NCI-H748 (cell line): ENCODE measurements around the gene HSF4.
A peak's percentile ranks its signal among the peaks of the same experiment; 100 is the strongest.

ENCODE experiments used
- DNase-seq: peaks from one replicate; lab custom pipeline; 2025; ENCODE audit not compliant: unreplicated experiment; lab: John Stamatoyannopoulos, UW

HSF4 gene

GRCh38 chr16:67165121-67166078 is 855 bp downstream of the HSF4 start:
- DNase-seq: no peak

DNA sequence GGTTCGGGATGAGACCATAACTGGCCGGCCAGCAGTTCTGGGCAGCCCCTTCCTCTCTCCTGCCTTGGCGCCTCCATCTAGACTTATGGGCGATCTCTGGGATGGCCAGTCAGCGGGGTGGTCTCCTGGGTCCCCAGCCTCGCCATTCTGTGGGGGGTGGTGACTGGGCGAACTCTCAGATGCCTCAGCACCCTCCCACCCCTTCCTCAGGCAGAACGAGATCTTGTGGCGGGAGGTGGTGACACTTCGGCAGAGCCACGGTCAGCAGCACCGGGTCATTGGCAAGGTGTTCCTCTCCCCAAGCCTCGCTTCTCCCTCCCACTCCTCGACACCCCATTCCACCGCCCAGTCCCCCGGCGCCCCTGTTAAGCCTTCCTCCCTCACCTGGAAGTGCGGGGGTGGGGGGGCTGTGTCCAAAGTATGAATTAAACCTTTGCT is 1.6 kb downstream of the HSF4 start:
- no peak for DNase-seq

DNA sequence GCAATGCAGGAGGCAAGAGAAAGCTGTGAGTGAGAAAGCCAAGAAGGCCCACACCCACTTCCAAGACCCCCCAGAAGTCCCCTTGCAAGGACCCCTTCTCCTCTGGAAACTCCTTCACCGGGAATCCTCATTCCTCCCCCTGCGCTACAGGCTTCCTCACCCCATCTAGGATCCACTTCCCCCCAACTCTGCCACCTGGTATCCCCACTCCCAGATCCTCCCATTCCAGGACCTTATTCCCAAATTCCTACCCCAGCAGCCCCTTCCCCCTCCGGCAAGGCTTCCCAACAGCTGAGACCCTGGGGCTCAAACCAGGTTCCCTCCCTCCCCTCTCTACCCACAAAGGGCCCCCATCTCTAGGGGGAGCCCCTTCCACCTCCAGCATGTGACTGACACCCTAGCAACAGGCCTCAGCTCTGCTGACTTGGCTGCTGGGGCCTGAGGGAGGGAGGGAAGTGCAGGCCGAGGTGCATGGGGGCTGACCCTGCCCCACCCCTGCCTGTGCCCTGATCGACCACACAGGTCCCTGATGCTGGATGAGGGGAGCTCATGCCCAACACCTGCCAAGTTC is 2.1 kb downstream of the HSF4 start:
- no peak for DNase-seq

- DNase-seq: no peak
Observed at GRCh38 chr16:67167588-67167987, 3.0 kb downstream of the HSF4 start.

GRCh38 chr16:67169011-67169451 is 4.5 kb downstream of the HSF4 start:
- DNase-seq: no peak

- peak; percentile 66 for DNase-seq
Observed at GRCh38 chr16:67169642-67170167, 5.2 kb downstream of the HSF4 start.

DNA sequence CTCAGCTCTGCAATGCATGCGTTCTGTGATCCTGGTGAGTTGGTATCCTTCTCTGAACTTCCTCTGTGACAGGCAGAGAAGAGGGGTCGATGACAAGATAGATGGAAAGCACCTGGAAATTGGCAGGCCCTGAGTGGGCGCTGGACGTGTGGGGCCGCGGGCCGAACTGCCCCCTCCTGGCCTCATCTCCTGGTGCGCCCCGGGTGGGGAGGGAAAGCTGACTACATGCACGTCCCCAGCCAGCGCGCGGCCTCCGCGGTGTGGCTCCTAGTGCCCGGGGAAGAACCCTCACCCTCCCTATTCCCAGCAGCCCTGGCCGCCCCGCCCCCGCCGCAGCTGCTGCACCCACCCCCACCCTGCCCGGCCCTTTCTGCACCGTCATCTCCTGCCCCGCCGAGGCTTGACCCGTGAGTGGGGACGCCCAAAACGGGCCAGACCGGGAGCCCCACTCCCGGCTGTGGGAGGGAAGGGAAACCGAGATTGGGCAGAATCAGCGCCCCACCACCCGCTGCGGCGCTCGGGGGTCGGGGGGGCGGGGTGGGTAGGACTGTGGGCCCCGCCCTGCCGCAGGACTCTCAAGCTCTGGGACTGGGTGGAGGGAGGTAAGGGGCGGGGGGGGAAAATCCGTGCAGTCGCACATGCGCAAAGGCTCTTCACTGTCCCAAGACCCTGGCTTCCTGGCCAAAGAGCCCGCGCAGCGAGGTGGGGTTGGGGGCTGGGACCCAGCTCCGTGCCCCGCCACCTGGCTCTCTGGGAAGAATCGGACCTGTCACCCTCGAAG is 5.8 kb downstream of the HSF4 start, which contains the start of gene NOL3:
Gene NOL3 (plus strand): TSS at position 371 of the 781 bp plus-strand sequence.
- peak; percentile 73 for DNase-seq

- peak; percentile 4 for DNase-seq
Observed at GRCh38 chr16:67170949-67171649, 6.6 kb downstream of the HSF4 start.

GRCh38 chr16:67173323-67173722 is 8.8 kb downstream of the HSF4 start:
- DNase-seq: no peak

DNA sequence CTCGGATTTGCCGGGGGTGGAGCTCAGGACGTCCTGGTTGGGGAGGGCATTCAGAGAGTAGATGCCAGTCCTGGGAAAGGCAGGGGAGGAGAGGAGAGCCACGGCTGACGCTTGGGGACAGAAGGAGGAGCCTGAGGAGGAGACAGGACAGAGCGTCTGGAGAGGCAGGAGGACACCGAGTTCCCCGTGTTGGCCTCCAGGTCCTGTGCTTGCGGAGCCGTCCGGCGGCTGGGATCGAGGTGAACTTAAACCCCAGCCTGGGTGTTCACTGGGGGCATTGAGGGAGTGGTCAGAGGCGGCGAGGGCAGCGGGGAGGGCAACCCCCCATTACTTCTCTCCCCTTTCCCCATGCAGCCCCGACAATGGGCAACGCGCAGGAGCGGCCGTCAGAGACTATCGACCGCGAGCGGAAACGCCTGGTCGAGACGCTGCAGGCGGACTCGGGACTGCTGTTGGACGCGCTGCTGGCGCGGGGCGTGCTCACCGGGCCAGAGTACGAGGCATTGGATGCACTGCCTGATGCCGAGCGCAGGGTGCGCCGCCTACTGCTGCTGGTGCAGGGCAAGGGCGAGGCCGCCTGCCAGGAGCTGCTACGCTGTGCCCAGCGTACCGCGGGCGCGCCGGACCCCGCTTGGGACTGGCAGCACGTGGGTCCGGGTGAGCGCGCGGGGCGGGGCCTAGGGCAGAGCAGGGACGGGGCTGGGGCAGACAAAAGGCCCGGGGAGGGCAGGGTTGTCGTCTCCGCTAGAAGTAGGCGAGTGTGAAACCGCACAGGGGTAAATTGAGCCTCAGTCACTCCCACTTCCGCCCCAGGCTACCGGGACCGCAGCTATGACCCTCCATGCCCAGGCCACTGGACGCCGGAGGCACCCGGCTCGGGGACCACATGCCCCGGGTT is 9.5 kb downstream of the HSF4 start:
- peak; percentile 86 for DNase-seq

DNA sequence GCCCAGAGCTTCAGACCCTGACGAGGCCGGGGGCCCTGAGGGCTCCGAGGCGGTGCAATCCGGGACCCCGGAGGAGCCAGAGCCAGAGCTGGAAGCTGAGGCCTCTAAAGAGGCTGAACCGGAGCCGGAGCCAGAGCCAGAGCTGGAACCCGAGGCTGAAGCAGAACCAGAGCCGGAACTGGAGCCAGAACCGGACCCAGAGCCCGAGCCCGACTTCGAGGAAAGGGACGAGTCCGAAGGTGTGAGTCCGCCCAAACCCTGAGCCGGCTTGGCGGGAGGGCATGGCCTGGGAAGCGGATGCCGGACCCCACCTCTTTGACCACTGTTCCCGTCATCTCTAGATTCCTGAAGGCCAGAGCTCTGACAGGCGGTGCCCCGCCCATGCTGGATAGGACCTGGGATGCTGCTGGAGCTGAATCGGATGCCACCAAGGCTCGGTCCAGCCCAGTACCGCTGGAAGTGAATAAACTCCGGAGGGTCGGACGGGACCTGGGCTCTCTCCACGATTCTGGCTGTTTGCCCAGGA is 10.2 kb downstream of the HSF4 start:
- DNase-seq: no peak

- DNase-seq: no peak
Observed at GRCh38 chr16:67176662-67177061, 12.1 kb downstream of the HSF4 start.

DNA sequence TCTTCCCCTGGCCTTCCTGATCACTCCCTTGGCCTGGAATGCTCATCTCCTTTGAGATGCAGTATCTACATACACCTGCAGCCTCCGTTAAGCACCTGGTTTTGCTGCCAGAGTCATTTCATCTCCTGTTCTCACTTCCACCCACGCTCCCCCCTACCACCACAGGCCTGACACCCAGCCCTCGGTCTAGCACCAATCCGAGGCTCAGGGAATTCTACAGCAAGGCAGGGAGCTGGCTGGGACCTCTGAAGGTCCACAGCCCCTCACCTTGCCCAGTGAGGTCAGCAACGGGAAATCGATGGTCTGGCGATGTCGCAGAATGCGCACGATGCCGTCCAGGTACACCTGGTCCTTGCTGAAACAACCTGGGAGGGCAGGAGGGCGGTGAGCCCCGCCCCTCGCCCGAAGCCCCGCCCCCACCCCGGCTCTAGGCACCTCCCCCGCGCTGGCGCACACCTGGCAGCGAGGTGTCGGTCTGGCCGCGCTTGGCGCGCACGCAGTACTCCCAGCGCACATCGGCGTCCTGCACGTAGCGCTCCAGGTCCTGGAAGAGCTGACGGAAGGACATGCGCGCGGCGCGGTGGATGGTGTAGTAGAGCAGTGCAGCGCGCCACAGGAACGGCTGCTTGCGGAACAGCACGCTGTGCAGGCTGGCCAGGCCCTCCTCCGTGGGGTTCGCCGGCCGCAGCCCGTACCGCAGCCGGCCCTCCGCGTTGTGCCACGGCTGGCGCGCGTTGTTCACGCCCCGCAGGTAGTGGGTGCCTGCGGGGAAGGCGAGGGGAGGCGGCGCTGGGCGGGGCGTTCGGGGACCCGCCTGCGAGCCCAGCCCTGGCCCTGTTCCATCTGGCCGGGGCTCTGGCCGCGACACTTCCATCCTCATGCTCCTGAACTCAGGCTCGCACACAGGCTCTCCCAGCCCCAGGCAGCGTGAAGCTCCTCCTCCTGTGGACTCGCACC is 13.5 kb downstream of the HSF4 start:
- DNase-seq: peak; percentile 95

- peak; percentile 3 for DNase-seq
Observed at GRCh38 chr16:67179421-67180080, 15.0 kb downstream of the HSF4 start.

DNA sequence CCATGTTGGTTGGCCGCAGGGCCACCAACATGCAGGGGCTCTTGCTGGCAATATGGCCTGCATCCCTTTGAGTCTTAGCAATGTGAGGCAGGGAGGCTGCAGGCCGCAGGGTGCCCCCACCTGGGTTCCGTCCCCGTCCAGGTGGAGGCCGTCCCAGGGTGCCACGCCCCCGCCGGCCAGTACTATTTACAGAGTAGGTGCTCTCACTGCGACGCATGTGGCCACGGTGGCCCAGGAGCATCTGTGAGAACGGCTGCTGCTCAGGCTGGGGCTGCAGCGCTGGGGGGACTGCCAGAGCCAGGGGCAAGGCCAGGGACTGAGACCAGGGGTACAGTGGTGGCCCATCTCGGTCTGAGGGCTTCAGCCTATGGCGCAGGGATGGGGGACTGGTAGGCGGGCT is 15.6 kb downstream of the HSF4 start:
- no peak for DNase-seq

- DNase-seq: no peak
Observed at GRCh38 chr16:67181346-67181745, 16.8 kb downstream of the HSF4 start.

- DNase-seq: no peak
Observed at GRCh38 chr16:67182288-67182687, 17.7 kb downstream of the HSF4 start.

DNA sequence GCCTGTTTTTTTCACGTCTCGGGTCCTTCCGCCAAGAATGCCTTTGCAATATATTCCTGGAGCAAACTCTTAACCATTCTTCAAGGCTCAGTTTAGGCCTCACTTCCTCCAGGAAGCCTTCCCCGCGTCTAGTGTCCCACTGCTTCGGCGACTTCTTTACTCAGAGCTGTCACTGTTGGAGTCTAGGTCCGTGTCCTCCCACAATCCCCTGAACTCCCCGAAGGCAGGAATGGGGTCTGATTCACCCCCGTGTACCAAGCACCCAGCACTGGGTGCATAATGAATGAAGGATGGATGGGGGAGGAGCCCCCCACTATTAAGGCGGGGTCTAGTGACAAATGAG is 18.7 kb downstream of the HSF4 start:
- DNase-seq: no peak
